H1 (cell line): ENCODE measurements around the gene TSKS. TPM values are rescaled to one million over a fixed set of nuclear protein-coding genes. Genes with fewer than 3 reads are reported as not detected.
A peak's percentile ranks its signal among the peaks of the same experiment; 100 is the strongest.

ENCODE experiments used
- CTCF ChIA-PET: fragments of 300-600 bp; sonication (Branson Sonifier 250); formaldehyde crosslinking; loops from one replicate; lab custom pipeline; 2021; ENCODE audit not compliant: partially characterized antibody; lab: Charles Lee
- POLR2A ChIA-PET: fragments of 300-600 bp; sonication (Branson Sonifier 250); formaldehyde crosslinking; loops from one replicate; lab custom pipeline; 2021; ENCODE audit warnings: inconsistent platforms; ENCODE audit not compliant: partially characterized antibody; lab: Charles Lee
- DNase-seq, 2 experiments: peaks; one replicate each; pipeline versions ENCODE4 v3.0.0 to v3.0.0-alpha.2; 2010 to 2022; ENCODE audit warnings: low spot score in 2 of 2, low read depth in 1 of 2, mixed read lengths in 1 of 2
- FAIRE-seq: peaks from 2 replicates; lab custom pipeline; 2011; peaks lifted over from hg19 to GRCh38; lab: Jason Lieb, UNC
- H2AFZ ChIP-seq: 2 replicates; pipeline ENCODE4 v1.8.1; 2012; ENCODE audit warnings: low read length, inconsistent platforms
- H2AK5ac ChIP-seq: 2 replicates; pipeline ENCODE4 v1.6.1; 2013; ENCODE audit warnings: low read depth, low read length
- H2BK120ac ChIP-seq: replicated peaks from 2 replicates; pipeline ENCODE3; 2013; ENCODE audit warnings: low read depth, low read length, inconsistent platforms
- H2BK12ac ChIP-seq: 2 replicates; pipeline ENCODE4 v1.6.1; 2013; ENCODE audit warnings: low read depth, low read length
- H2BK15ac ChIP-seq: 2 replicates; pipeline ENCODE4 v1.6.1; 2013; ENCODE audit warnings: low read length
- H2BK20ac ChIP-seq: 2 replicates; pipeline ENCODE4 v1.6.1; 2013; ENCODE audit warnings: low read length
- H2BK5ac ChIP-seq: 2 replicates; pipeline ENCODE4 v1.6.1; 2013; ENCODE audit warnings: low read depth, low read length
- H3K14ac ChIP-seq: 2 replicates; pipeline ENCODE4 v1.6.1; 2013; ENCODE audit warnings: inconsistent platforms; ENCODE audit not compliant: insufficient read length
- H3K18ac ChIP-seq: 2 replicates; pipeline ENCODE4 v1.6.1; 2013; ENCODE audit warnings: low read length; ENCODE audit errors: extremely low read depth
- H3K23ac ChIP-seq: 2 replicates; pipeline ENCODE4 v1.6.1; 2013; ENCODE audit warnings: inconsistent platforms; ENCODE audit not compliant: insufficient read length
- H3K23me2 ChIP-seq: 2 replicates; pipeline ENCODE4 v1.6.1; 2013; ENCODE audit warnings: low read depth, low read length
- H3K27ac ChIP-seq: 2 replicates; pipeline ENCODE4 v1.6.1; 2011; ENCODE audit warnings: low read depth, low read length, inconsistent platforms
- H3K27me3 ChIP-seq, 4 experiments: replicated peaks in 1 of 4; 1 replicate in 1 of 4; 2 replicates in 3 of 4; pipeline versions ENCODE4 v1.6.1 to v1.8.1; 2011 to 2013; ENCODE audit warnings: low read length in 3 of 4, mild to moderate bottlenecking in 3 of 4, inconsistent platforms in 2 of 4, mixed read lengths in 2 of 4, moderate library complexity in 1 of 4; ENCODE audit not compliant: control insufficient read depth in 3 of 4, insufficient read depth in 3 of 4; ENCODE audit errors: extremely low read depth in 1 of 4
- H3K36me3 ChIP-seq, 4 experiments: 2 replicates each; pipeline versions ENCODE4 v1.6.1 to v1.8.1; 2011 to 2013; ENCODE audit warnings: mild to moderate bottlenecking in 4 of 4, low read length in 3 of 4, moderate library complexity in 2 of 4, control low read depth in 1 of 4, inconsistent platforms in 1 of 4; ENCODE audit not compliant: insufficient read depth in 4 of 4, control insufficient read depth in 2 of 4
- H3K4ac ChIP-seq: replicated peaks from 2 replicates; pipeline ENCODE3; 2013; ENCODE audit warnings: low read length, low read depth, mixed read lengths, inconsistent platforms; ENCODE audit not compliant: insufficient read length
- H3K4me1 ChIP-seq, 4 experiments: replicated peaks in 1 of 4; 1 replicate in 1 of 4; 2 replicates in 3 of 4; pipeline versions ENCODE4 v1.6.1 to v1.8.1; 2011 to 2013; ENCODE audit warnings: low read length in 3 of 4, inconsistent platforms in 2 of 4, mixed read lengths in 1 of 4; ENCODE audit not compliant: insufficient read depth in 4 of 4, control insufficient read depth in 3 of 4
- H3K4me2 ChIP-seq, 2 experiments: 2 replicates each; pipeline versions ENCODE4 v1.6.1 to v1.8.1; 2011 to 2013; ENCODE audit warnings: low read depth in 2 of 2, low read length in 2 of 2, control low read depth in 1 of 2, inconsistent platforms in 1 of 2, mild to moderate bottlenecking in 1 of 2; ENCODE audit not compliant: insufficient read depth in 1 of 2
- H3K4me3 ChIP-seq, 4 experiments: fragments of 200-600, 300-600 bp in 1 of 4; sonication (generic), shearing (Covaris generic), sonication (Bioruptor Twin) in 1 of 4; 2 replicates each; pipeline versions ENCODE4 v1.5.1 to v1.8.1; 2011 to 2016; ENCODE audit warnings: low read length in 4 of 4, low read depth in 3 of 4, control low read depth in 2 of 4, inconsistent platforms in 2 of 4, mild to moderate bottlenecking in 2 of 4, mixed read lengths in 1 of 4, moderate library complexity in 1 of 4; ENCODE audit not compliant: insufficient read depth in 2 of 4; ENCODE audit errors: extremely low read depth in 1 of 4
- H3K56ac ChIP-seq: replicated peaks from 2 replicates; pipeline ENCODE3; 2013; ENCODE audit warnings: low read depth, mild to moderate bottlenecking, mixed read lengths, low read length, inconsistent platforms; ENCODE audit not compliant: insufficient read length
- H3K79me1 ChIP-seq: 2 replicates; pipeline ENCODE4 v1.6.1; 2013; ENCODE audit warnings: low read depth, low read length, control low read depth
- H3K79me2 ChIP-seq, 2 experiments: 2 replicates each; pipeline versions ENCODE4 v1.6.1 to v1.8.1; 2012 to 2013; ENCODE audit warnings: low read length in 2 of 2, mild to moderate bottlenecking in 2 of 2, inconsistent platforms in 1 of 2; ENCODE audit not compliant: insufficient read depth in 2 of 2, control insufficient read depth in 1 of 2
- H3K9ac ChIP-seq, 4 experiments: replicated peaks in 1 of 4; 1 replicate in 1 of 4; 2 replicates in 3 of 4; pipeline versions ENCODE4 v1.6.1 to v1.8.1; 2011 to 2013; ENCODE audit warnings: low read depth in 3 of 4, low read length in 3 of 4, control low read depth in 2 of 4, mild to moderate bottlenecking in 2 of 4, moderate library complexity in 2 of 4, inconsistent platforms in 1 of 4; ENCODE audit errors: extremely low read depth in 1 of 4
- H3K9me3 ChIP-seq, 2 experiments: 2 replicates each; pipeline versions ENCODE4 v1.6.1 to v1.8.1; 2012 to 2013; ENCODE audit warnings: mild to moderate bottlenecking in 2 of 2, moderate library complexity in 2 of 2, control low read depth in 1 of 2, inconsistent platforms in 1 of 2, low read depth in 1 of 2, low read length in 1 of 2, mixed read lengths in 1 of 2; ENCODE audit not compliant: insufficient read depth in 2 of 2
- H4K20me1 ChIP-seq, 2 experiments: replicated peaks in 1 of 2; 2 replicates each; pipeline versions ENCODE3 to v1.8.1; 2011 to 2013; ENCODE audit warnings: inconsistent platforms in 2 of 2, low read length in 2 of 2, mild to moderate bottlenecking in 1 of 2; ENCODE audit not compliant: insufficient read depth in 2 of 2, control insufficient read depth in 1 of 2
- H4K5ac ChIP-seq: 2 replicates; pipeline ENCODE4 v1.6.1; 2013; ENCODE audit warnings: low read length, low read depth, mixed read lengths, inconsistent platforms; ENCODE audit not compliant: insufficient read length
- H4K8ac ChIP-seq: 2 replicates; pipeline ENCODE4 v1.8.0; 2013; ENCODE audit warnings: mild to moderate bottlenecking, moderate library complexity, low read length, inconsistent platforms; ENCODE audit not compliant: insufficient read depth; ENCODE audit errors: extremely low read depth
- H4K91ac ChIP-seq: replicated peaks from 2 replicates; pipeline ENCODE3; 2013; ENCODE audit warnings: low read length, mixed read lengths, inconsistent platforms; ENCODE audit not compliant: insufficient read length
- ASH2L ChIP-seq: fragments of 200-600, 300-600 bp; sonication (generic); IDR thresholded peaks from one replicate; pipeline ENCODE4 v1.7.1; 2017; ENCODE audit warnings: low read length
- SP4 ChIP-seq: IDR thresholded peaks from 2 replicates; pipeline ENCODE4 v1.6.1; 2012; ENCODE audit warnings: low read length, inconsistent platforms
- WGBS, 2 experiments: shearing (Covaris generic) in 1 of 2; methylation state at CpG; one replicate each; pipeline versions ENCODE4 v1.1.6 to v1.1.7; 2013 to 2015; ENCODE audit warnings: low lambda C conversion rate in 2 of 2, mixed read lengths in 2 of 2, inconsistent platforms in 1 of 2, low coverage in 1 of 2, missing lambda C conversion rate in 1 of 2; ENCODE audit not compliant: insufficient replicate concordance in 2 of 2, insufficient coverage in 1 of 2, insufficient read length in 1 of 2; ENCODE audit errors: extremely low coverage in 1 of 2, missing lambda C conversion rate in 1 of 2; 5-methylcytosine and 5-hydroxymethylcytosine counted together
- polyA plus RNA-seq, 7 experiments: library from polyadenylated mRNA; depleted of rRNA in 3 of 7; stranded (reverse) in 5 of 7; unstranded in 2 of 7; fragments of >200 nt in 5 of 7; fragments of 200-250 nt in 2 of 7; gene quantifications; 1 replicate in 5 of 7; 2 replicates in 1 of 7; 4 replicates in 1 of 7; pipeline versions ENCODE4 v1.2.1 to v1.2.3, GENCODE V29; 2011 to 2013; ENCODE audit warnings: missing spikeins in 2 of 7, mixed read lengths in 2 of 7
- total RNA-seq: library from RNA; stranded (reverse); fragmentation: NEBNext Ultra II Directional; extraction: Animal tissue kit (Norgen Biotek cat#: 25700); gene quantifications from 2 replicates; pipeline ENCODE4 v1.2.1, GENCODE V29; 2021

TSKS gene
- total and polyA plus RNA-seq, 2 of the 8 experiments (the other 6 are each of a cell fraction or from before 2014, with no cell fraction given): 0.21 TPM; not detected in 1

- Histone ChIP-seq H2AK5ac (no peak overlapping the region), H3K4me2 (peak overlapping the region; percentile 82 to 94), H2BK20ac (no peak overlapping the region), H3K4ac (no peak overlapping the region), H3K36me3 (no peaks in the 10 kb centered on the region), H4K5ac (no peak overlapping the region), H4K8ac (peak overlapping the region; percentile 36; the same call in 1 of the 2 replicates), H3K23ac (no peak overlapping the region), H2AFZ (no peak overlapping the region), H3K27ac (peak overlapping the region; percentile 31; the same call in 1 of the 2 replicates), H3K23me2 (peaks cover 13% of the 10 kb centered on the region), H3K4me1 (peaks cover 0 to 7% (median 2%) of the 10 kb centered on the region in 4 experiments; a peak in 4 of 7 replicates), H3K9me3 (no peaks in the 10 kb centered on the region), H4K91ac (no peak overlapping the region), H3K27me3 (no peaks in the 10 kb centered on the region), H3K9ac (peak overlapping the region; percentile 1 to 85 (median 64); a peak in 6 of 7 replicates), H2BK12ac (no peak overlapping the region), H3K14ac (no peak overlapping the region), H4K20me1 (peaks cover 0 to 4% of the 10 kb centered on the region in 2 experiments), H3K18ac (no peak overlapping the region), H3K79me1 (peaks cover 18% of the 10 kb centered on the region), H3K79me2 (peaks cover 0 to 24% of the 10 kb centered on the region in 2 experiments; a peak in 2 of 4 replicates), H2BK120ac (no peak overlapping the region), H2BK15ac (no peak overlapping the region), H3K56ac (peak overlapping the region; percentile 24), H2BK5ac (no peak overlapping the region), H3K4me3 (peak overlapping the region; percentile 42 to 100 (median 85))
- CTCF ChIA-PET: interaction anchor here (1.0 to 1.8 kb wide), 5 partner anchors 17 to 50 kb away, joined by 3 to 6 read pairs (median 4); no protein-coding TSS in a partner anchor
- TF ChIP-seq ASH2L: peak; percentile 8
- TF ChIP-seq SP4: no peak
- FAIRE-seq (no peak), DNase-seq (no peak)
- POLR2A ChIA-PET: interaction anchor here (0.8 to 3.8 kb wide), 16 partner anchors 9 to 91 kb away, joined by 3 to 15 read pairs (median 4); partner anchors contain the start of genes CPT1C, FUZ and PTOV1
- WGBS, 2 experiments: 9% methylated on average over 9 of the region's 9 CpGs; no CpG with 5 or more reads in 1 of the 2 experiments
Measured at GRCh38 chr19:49767381-49767780, 4.3 kb upstream of the TSKS start.
